HG03521 (cell line): ENCODE results near the gene BECN2.
A peak's percentile ranks its signal among the peaks of the same experiment; 100 is the strongest.
"Not testable (repeated sequence)": the region's sequence is repeated elsewhere in the genome, so short reads cannot be mapped to it uniquely, and the experiment has no call there.

Experiments used
- ATAC-seq: cut with Tn5 transposase; IDR thresholded peaks from one replicate; pipeline ENCODE4 v1.9.1; 2021; ENCODE audit warnings: mild to moderate bottlenecking, moderate library complexity; ENCODE audit not compliant: unreplicated experiment

Gene BECN2

DNA sequence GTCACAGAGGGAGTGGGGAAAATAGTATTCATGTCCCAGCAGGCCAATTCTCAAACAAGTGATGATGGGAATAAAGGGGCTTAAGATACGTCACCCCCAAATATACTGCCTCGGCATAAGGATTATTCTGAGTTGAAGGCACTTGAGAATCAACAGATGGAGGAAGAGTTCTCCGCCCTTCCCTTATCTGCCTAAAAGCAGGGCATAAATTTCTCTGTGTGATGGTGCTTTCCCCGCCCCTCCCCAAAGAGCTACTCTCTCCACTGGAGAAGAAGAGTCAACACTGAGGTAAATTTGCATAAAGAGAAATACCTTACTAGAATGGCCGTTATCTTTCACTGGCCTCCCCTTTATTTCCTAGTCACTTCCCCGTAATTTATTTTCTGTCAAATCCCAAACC is 18.7 kb downstream of the BECN2 start:
- ATAC-seq = no peak

DNA sequence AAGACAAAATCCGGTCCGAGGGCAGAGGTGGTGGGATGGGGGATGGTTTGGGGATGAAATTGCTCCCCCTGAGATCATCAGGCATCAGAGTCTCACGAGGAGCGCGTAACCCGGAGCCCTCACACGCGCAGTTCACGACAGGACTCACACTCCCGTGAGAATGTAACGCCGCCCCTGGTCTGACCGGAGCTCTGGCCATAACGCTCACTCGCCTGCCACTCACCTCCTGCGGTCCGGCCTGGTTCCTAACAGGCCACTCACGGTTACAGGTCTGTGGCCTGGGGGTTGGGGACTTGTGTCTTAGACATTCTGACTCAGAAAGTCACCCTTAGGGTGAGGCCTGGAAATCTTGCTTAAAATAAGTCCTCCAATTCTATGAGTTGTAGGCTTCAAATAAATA is 21.5 kb downstream of the BECN2 start:
- no peak for ATAC-seq

- ATAC-seq = no peak
Observed at GRCh38 chr1:241979926-241980325, 22.4 kb downstream of the BECN2 start.

DNA sequence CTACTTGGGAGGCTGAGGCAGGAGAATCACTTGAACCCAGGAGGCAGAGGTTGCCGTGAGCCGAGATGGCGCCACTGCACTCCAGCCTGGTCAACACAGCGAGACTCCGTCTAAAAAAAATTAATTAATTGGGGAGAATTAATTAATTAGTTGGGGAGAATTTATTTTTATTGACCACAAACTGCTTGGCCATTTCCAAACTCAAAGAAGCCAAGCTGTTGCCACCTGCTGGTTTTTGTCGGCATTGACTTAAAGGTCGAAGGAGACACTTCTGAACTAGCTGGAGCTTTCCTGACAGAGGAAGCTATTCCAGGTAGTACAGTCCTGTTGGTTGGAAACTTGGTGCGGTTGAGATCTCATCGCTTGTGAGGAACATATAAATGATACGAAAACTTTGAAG is 28.2 kb downstream of the BECN2 start:
- no peak for ATAC-seq

- ATAC-seq = not testable (repeated sequence)
Observed at GRCh38 chr1:241988389-241988930, 30.9 kb downstream of the BECN2 start.

- ATAC-seq = no peak
Observed at GRCh38 chr1:241990040-241990439, 32.5 kb downstream of the BECN2 start.

GRCh38 chr1:241992734-241993133 is 35.2 kb downstream of the BECN2 start:
- no peak for ATAC-seq

DNA sequence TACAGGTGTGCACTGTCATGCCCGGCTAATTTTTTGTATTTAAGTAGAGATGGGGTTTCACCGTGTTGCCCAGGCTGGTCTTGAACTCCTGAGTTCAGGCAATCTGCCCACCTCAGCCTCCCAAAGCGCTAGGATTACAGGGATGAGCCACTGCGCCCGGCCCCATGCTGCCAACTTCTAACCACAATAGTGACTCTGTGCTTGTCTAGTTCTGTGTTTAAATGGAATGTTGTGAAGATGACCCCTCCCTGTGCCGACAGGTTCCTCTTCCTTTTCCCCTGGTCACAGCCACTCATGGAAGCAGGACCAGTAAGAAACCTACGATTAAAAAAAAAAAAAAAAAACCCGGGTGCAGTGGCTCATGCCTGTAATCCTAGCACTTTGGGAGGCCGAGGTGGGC is 36.6 kb downstream of the BECN2 start:
- no peak for ATAC-seq

GRCh38 chr1:241997401-241997998 is 39.9 kb downstream of the BECN2 start:
- ATAC-seq = no peak

DNA sequence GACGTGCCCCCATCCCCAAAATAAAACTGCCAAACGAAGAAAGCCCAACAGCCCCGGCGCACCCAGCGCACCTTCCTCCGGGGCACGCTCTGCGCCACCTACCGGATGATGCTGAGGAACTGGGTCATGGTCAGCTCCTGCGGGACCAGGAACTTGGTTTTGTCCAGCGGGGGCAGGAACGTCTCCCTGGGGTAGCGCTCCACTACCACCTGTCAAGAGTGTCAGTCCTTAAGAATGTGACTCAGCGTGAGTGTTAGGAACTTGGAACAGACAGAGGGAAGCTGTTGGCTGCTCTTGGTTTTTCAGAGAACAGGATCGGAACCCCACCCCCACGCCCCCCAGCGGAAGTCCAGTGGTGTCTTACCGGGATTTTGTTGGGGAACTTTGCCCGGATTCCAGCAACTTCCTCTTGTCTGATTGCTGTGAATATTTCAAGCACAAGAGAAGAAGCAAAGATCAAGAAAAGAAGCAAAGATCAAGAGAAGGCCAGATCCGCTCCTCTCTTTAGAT is 40.9 kb downstream of the BECN2 start:
- peak; percentile 54 for ATAC-seq

- ATAC-seq = no peak
Observed at GRCh38 chr1:241999026-241999425, 41.5 kb downstream of the BECN2 start, which contains the start of gene MAP1LC3C. TSS of gene MAP1LC3C (minus strand) at chr1:241999098. CDS start at chr1:241999008, 90 bp downstream.

GRCh38 chr1:242000434-242000833 is 42.9 kb downstream of the BECN2 start:
- ATAC-seq = no peak

- no peak for ATAC-seq
Observed at GRCh38 chr1:242002072-242002471, 44.5 kb downstream of the BECN2 start.

GRCh38 chr1:242002510-242002909 is 44.9 kb downstream of the BECN2 start:
- ATAC-seq = no peak

DNA sequence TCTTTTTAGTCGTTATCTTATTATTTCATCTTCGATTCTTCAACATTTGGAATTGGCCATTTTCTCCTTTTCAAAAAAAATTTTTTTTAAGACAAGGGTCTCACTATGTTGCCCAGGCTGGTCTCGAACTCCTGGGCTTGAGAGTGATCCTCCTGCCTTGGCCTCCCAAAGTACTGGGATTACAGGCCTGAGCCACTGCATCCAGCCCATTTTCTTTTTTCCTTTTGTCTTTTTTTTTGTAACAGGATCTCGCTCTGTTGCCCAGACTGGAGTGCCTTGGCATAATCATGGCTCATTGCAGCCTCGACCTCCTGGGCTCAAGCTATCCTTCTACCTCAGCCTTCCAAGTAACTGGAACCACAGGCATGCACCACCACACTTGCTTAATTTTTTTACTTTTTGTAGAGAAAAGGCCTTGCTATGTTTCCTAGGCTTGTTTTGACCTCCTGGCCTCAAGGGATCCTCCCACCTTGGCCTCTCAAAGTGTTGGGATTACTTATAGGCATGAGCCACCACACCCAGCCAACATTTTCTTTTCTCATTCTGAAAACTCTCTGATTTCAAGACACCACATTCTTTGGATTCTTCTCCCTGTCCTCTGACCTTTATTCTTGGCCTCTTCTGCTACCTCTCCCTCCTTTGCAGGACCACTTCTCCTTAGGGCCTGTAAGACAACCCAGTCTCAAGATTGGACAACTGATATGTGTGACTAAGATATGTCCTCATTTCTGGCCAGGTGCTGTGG is 47.4 kb downstream of the BECN2 start:
- no peak for ATAC-seq

DNA sequence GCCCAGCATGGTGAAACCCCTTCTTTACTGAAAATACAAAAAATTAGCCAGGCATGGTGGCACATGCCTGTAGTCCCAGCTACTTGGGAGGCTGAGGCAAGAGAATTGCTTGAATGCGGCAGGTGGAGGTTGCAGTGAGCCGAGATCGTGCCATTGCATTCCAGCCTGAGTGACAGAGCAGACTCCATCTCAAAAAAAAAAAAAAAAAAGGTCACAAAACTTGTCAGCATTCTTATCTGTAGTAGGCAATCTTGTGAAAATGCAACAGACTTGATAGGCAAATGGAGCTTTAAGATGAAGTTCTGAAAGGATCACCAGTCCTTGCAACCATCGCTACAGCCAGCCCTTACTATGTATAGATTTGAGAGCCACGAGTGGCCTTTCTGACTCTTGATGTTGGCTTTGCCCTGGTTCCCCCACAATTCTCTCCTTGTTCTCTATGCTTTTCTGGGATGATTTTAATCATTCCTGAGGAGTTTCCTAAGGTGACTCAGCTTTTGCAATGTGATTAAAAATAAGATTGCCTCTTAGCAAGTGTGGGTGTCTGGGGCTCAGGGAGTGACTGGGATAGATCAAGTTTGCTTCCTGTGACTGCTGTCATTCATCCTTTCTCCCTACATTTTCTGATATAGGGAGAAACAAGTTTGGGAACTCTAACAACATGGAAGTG is 48.4 kb downstream of the BECN2 start:
- no peak for ATAC-seq

DNA sequence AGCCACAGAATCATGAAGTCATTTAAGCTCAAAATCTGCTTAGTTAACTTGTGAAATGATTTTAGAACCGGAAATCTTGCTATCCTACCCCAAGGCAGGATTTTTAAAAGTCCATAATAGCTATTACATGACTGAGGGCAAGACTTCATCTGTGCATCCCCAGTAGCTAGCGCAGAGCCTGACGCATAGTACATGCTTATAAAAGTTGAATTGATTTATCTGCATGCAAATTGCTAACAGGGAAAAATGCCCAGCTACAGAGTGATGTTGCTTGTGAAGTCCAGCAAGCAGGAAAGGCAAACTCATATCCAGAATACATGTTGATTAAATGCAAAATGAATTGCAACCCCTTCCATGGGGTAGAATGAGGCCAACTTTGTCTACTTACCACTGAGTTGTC is 49.4 kb downstream of the BECN2 start:
- ATAC-seq = no peak
